K562 (cell line): ENCODE measurements around the gene DPH7. TPM values are rescaled to one million over a fixed set of nuclear protein-coding genes. Genes with fewer than 3 reads are reported as not detected.
A peak's percentile ranks its signal among the peaks of the same experiment; 100 is the strongest.

Experiments
- BCL6 ChIP-seq: fragments of 250-450 bp; sonication (Bioruptor Pico); IDR thresholded peaks from 2 replicates; pipeline ENCODE4 v1.4.0; 2020
- BRF1 ChIP-seq: IDR thresholded peaks from 3 replicates; pipeline ENCODE4 v1.6.1; 2011; ENCODE audit warnings: borderline replicate concordance, mild to moderate bottlenecking; ENCODE audit not compliant: insufficient read length; ENCODE audit errors: extremely low read depth
- ETV1 ChIP-seq: fragments of 450-650 bp; conservative IDR thresholded peaks from 2 replicates; pipeline ENCODE4 v1.6.1; 2016; ENCODE audit warnings: missing genetic modification characterization, control low read depth, low read depth, missing compliant biosample characterization
- GTF2F1 ChIP-seq: IDR thresholded peaks from 2 replicates; pipeline ENCODE4 v1.6.1; 2011; ENCODE audit warnings: low read depth, low read length, improper control_type of control experiment
- HNRNPUL1 ChIP-seq: fragments of 200-400 bp; formaldehyde crosslinking; IDR thresholded peaks from 2 replicates; pipeline ENCODE4 v1.6.1; 2017; ENCODE audit warnings: low read length
- IRF2 ChIP-seq: sonication (generic); formaldehyde crosslinking; IDR thresholded peaks from 2 replicates; pipeline ENCODE4 v1.8.1; 2022; ENCODE audit warnings: mild to moderate bottlenecking, missing genetic modification reagents
- IRF9 ChIP-seq: fragments of 450-650 bp; IDR thresholded peaks from 2 replicates; pipeline ENCODE4 v1.6.1; 2016; ENCODE audit warnings: missing biosample characterization, missing genetic modification characterization
- JUNB ChIP-seq: fragments of 450-650 bp; formaldehyde crosslinking; conservative IDR thresholded peaks from 2 replicates; pipeline ENCODE4 v1.4.0; 2020; ENCODE audit warnings: mild to moderate bottlenecking
- LEF1 ChIP-seq: fragments of 450-650 bp; IDR thresholded peaks from 2 replicates; pipeline ENCODE4 v1.6.1; 2016; ENCODE audit warnings: mild to moderate bottlenecking
- MEF2A ChIP-seq: IDR thresholded peaks from 2 replicates; pipeline ENCODE4 v1.6.1; 2011; ENCODE audit warnings: low read depth, mild to moderate bottlenecking, low read length, moderate library complexity; ENCODE audit not compliant: control insufficient read depth
- MITF ChIP-seq: IDR thresholded peaks from 2 replicates; pipeline ENCODE4 v1.6.1; 2014; ENCODE audit warnings: antibody characterized with exemption
- NCOA4 ChIP-seq: fragments of 450-650 bp; IDR thresholded peaks from 2 replicates; pipeline ENCODE4 v1.6.1; 2018; ENCODE audit warnings: mild to moderate bottlenecking; ENCODE audit not compliant: partially characterized antibody
- PHF21A ChIP-seq: fragments of 450-650 bp; IDR thresholded peaks from 2 replicates; pipeline ENCODE4 v1.6.1; 2017; ENCODE audit warnings: low read depth, borderline replicate concordance
- SIRT6 ChIP-seq: IDR thresholded peaks from one replicate; pipeline ENCODE4 v1.6.1; 2012; ENCODE audit warnings: low read depth, mild to moderate bottlenecking, control low read depth, inconsistent platforms, low read length, moderate library complexity
- SRSF7 ChIP-seq: fragments of 200-400 bp; formaldehyde crosslinking; optimal IDR thresholded peaks from 2 replicates; pipeline ENCODE3; 2017; ENCODE audit warnings: mild to moderate bottlenecking, low read depth, low read length
- STAT5A ChIP-seq: IDR thresholded peaks from 2 replicates; pipeline ENCODE4 v1.6.1; 2012; ENCODE audit warnings: low read length, inconsistent platforms, borderline replicate concordance
- ZFP30 ChIP-seq: fragments of 250-450 bp; sonication (Bioruptor Pico); IDR thresholded peaks from 2 replicates; pipeline ENCODE4 v1.8.0; 2022; ENCODE audit warnings: moderate library complexity, mild to moderate bottlenecking, inconsistent platforms, borderline replicate concordance
- ZNF609 ChIP-seq: sonication (generic); formaldehyde crosslinking; IDR thresholded peaks from 2 replicates; pipeline ENCODE4 v1.8.1; 2023; ENCODE audit warnings: missing genetic modification reagents, mild to moderate bottlenecking, borderline replicate concordance
- ZNF75A ChIP-seq: fragments of 450-650 bp; formaldehyde crosslinking; IDR thresholded peaks from 2 replicates; pipeline ENCODE4 v1.4.0; 2020; ENCODE audit warnings: mild to moderate bottlenecking
- ZNF764 ChIP-seq: fragments of 250-450 bp; sonication (Bioruptor Pico); IDR thresholded peaks from 2 replicates; pipeline ENCODE4 v1.4.0; 2020; ENCODE audit warnings: low read depth, mild to moderate bottlenecking, moderate library complexity
- polyA plus RNA-seq, 8 experiments: library from polyadenylated mRNA; depleted of rRNA in 4 of 8; stranded (reverse) in 5 of 8; unstranded in 3 of 8; fragments of >200 nt; fragmentation: Nextera tagmentation in 2 of 8; fragmentation: Illumina TruSeq in 1 of 8; extraction: Ambion mirVana in 2 of 8; extraction: Trizol in 1 of 8; gene quantifications; 2 replicates each; pipeline versions ENCODE4 v1.2.1 to v1.2.3, GENCODE V29; 2011 to 2014; ENCODE audit warnings: inconsistent platforms in 1 of 8, missing spikeins in 1 of 8
- total RNA-seq, 7 experiments: library from RNA; depleted of rRNA in 6 of 7; stranded (reverse); fragments of >200 nt in 6 of 7; fragmentation: Illumina TruSeq in 2 of 7; extraction: Trizol in 2 of 7; gene quantifications; 2 replicates each; pipeline versions ENCODE4 v1.2.1 to v1.2.3, GENCODE V29; 2011 to 2021; ENCODE audit warnings: low replicate concordance in 1 of 7
- TF ChIP-seq, protein P1 (sequence below): IDR thresholded peaks from 2 replicates; pipeline ENCODE4 v1.6.1; 2011; ENCODE audit not compliant: insufficient read length; ENCODE audit errors: extremely low read depth

The DPH7 gene
- total and polyA plus RNA-seq, 9 of the 15 experiments (the other 6 are each of a cell fraction or from before 2014, with no cell fraction given), result 13.9 to 68.6 (median 41.3) TPM

DNA sequence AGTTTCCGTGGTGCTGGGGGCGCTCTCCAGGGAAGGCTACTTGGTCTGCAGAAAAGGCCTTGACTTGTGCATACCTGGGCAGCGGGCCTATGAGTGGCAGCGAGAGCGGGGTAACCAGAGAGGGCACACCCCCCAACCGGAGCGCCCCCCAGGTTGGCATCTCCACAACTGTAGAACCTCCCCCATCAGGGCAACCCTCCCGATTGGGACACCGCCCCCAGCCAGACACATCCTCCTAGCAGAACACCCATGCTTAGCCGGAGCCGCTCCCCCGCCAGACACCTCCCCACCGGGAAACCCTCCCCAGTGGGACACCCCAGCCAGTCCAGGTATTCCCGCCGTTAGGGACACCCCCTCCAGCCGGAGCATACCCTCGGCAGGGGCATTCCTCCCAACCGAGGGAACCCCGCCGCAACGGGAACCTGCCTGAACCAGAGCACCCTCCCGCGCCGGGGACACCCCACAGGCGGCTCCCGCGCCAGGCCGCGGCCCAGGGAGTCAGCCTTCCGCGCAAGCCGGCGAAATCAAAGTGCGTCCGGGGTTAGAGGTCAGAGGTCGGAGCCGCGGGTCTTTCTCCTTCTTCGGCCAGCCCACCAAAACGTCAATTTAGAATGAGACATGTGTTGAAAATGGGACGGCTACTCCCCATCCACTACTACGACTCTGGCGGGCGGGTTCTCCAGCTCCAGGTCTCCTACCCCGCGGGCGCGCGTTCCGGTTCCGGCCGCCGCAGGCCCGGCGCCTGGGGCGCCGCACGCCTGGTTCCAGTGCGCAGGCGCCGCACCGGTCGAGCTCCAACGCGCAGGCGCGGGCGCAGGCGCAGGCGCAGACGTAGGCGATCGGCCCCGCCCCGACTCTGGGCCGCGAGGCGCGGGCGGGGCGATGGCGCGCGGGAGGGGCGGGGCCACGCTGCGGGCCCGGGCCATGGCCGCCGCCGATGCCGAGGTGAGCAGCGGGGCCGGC, 39.7 kb upstream of the DPH7 start, which contains the start of gene EHMT1 (continued):
- no peak for TF ChIP-seq ZNF609
- TF ChIP-seq ZFP30 (CRISPR knock-in tag), result no peak
- no peak for TF ChIP-seq LEF1
- TF ChIP-seq MITF, result no peak
- no peak for TF ChIP-seq BRF1
- TF ChIP-seq GTF2F1, result no peak
- TF ChIP-seq SRSF7, result no peak
- no peak for TF ChIP-seq STAT5A
- no peak for TF ChIP-seq ZNF764 (CRISPR knock-in tag)
- no peak for TF ChIP-seq SIRT6
- TF ChIP-seq HNRNPUL1, result no peak
- no peak for TF ChIP-seq MEF2A
- TF ChIP-seq, protein P1, sequence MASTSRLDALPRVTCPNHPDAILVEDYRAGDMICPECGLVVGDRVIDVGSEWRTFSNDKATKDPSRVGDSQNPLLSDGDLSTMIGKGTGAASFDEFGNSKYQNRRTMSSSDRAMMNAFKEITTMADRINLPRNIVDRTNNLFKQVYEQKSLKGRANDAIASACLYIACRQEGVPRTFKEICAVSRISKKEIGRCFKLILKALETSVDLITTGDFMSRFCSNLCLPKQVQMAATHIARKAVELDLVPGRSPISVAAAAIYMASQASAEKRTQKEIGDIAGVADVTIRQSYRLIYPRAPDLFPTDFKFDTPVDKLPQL, result no peak
- peak; percentile 62 for TF ChIP-seq ETV1 (tag)
- no peak for TF ChIP-seq BCL6 (CRISPR knock-in tag)
- no peak for TF ChIP-seq IRF9 (tag)
- TF ChIP-seq PHF21A, result no peak
- TF ChIP-seq ZNF75A (CRISPR knock-in tag), result no peak
- no peak for TF ChIP-seq JUNB
- TF ChIP-seq NCOA4, result no peak
- TF ChIP-seq IRF2, result no peak
